Prostate gland (tissue), 1 donor: ENCODE data around the gene OPHN1.

Experiments
- POLR2A ChIP-seq: fragments of 450-650 bp; IDR thresholded peaks from one replicate; pipeline ENCODE4 v1.6.1; 2016; ENCODE audit warnings: antibody characterized with exemption, mild to moderate bottlenecking
- POLR2AphosphoS5 ChIP-seq: sonication (generic); formaldehyde crosslinking; IDR thresholded peaks from one replicate; pipeline ENCODE4 v1.6.1; 2017; ENCODE audit warnings: antibody characterized with exemption

DNA sequence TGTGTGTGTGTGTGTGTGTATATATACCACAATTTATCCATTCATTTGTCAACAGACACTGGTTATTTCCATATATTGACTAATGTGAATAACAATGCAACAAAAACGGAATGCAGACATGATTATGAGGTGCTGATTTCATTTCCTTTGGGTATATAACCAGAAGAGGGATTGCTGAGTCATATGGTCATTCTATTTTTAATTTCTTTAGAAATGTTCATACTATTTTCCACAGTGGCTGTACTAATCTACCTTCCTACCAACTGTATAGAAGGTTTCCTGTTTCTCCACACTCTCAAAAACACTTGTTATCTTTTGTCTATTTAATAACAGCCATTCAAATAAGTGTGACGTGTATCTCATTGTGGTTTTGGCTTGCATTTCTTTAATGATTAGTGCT, 269.9 kb downstream of the OPHN1 start:
- no peak for TF ChIP-seq POLR2AphosphoS5
- TF ChIP-seq POLR2A, result no peak
